ENCODE data around the gene PRDM4.

GRCh38 chr12:107803092-107803491, 42.2 kb upstream of the PRDM4 start:
- no peak for TF ChIP-seq CTCF (IDR thresholded peaks at IDR 0.05)
- TF ChIP-seq IRF2 (CRISPR knock-in tag; IDR thresholded peaks at IDR 0.05; ENCODE audit: borderline replicate concordance, low read depth), result no peak
- no peak for TF ChIP-seq ZNF512 (CRISPR knock-in tag; IDR thresholded peaks at IDR 0.05; ENCODE audit: borderline replicate concordance)
- no peak for TF ChIP-seq GABPB1 (CRISPR knock-in tag; IDR thresholded peaks at IDR 0.05)
- TF ChIP-seq, protein P1, sequence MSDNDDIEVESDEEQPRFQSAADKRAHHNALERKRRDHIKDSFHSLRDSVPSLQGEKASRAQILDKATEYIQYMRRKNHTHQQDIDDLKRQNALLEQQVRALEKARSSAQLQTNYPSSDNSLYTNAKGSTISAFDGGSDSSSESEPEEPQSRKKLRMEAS (CRISPR knock-in tag; IDR thresholded peaks at IDR 0.05), result no peak
